GM12878 (cell line): ENCODE measurements around the gene GGT1. TPM values are rescaled to one million over a fixed set of nuclear protein-coding genes. Genes with fewer than 3 reads are reported as not detected.

Source experiments
- BRCA1 ChIP-seq: IDR thresholded peaks from 2 replicates; pipeline ENCODE4 v1.6.1; 2011; ENCODE audit warnings: low read depth, low read length, improper control_type of control experiment
- EED ChIP-seq: sonication (generic); IDR thresholded peaks from 2 replicates; pipeline ENCODE4 v1.6.1; 2016; ENCODE audit warnings: antibody characterized with exemption, low read depth
- JUNB ChIP-seq: IDR thresholded peaks from 2 replicates; pipeline ENCODE4 v1.6.1; 2016; ENCODE audit warnings: antibody characterized with exemption, mild to moderate bottlenecking
- KLF5 ChIP-seq: fragments of 450-650 bp; IDR thresholded peaks from 2 replicates; pipeline ENCODE4 v1.6.1; 2014; ENCODE audit warnings: mild to moderate bottlenecking; ENCODE audit not compliant: partially characterized antibody
- MLLT1 ChIP-seq: fragments of 450-650 bp; IDR thresholded peaks from 2 replicates; pipeline ENCODE4 v1.6.1; 2016; ENCODE audit warnings: mild to moderate bottlenecking
- NKRF ChIP-seq: fragments of 450-650 bp; conservative IDR thresholded peaks from 2 replicates; pipeline ENCODE4 v1.6.1; 2017; ENCODE audit warnings: mild to moderate bottlenecking, moderate library complexity
- POLR2A ChIP-seq: IDR thresholded peaks from 2 replicates; pipeline ENCODE4 v1.6.1; 2011; ENCODE audit warnings: low read depth, mild to moderate bottlenecking, low read length
- POU2F2 ChIP-seq: IDR thresholded peaks from 3 replicates; pipeline ENCODE4 v1.6.1; 2011; ENCODE audit warnings: low read depth, mild to moderate bottlenecking, low read length, borderline replicate concordance
- SMAD5 ChIP-seq: IDR thresholded peaks from 2 replicates; pipeline ENCODE4 v1.6.1; 2016; ENCODE audit warnings: antibody characterized with exemption, low read depth
- STAT3 ChIP-seq: IDR thresholded peaks from 2 replicates; pipeline ENCODE4 v1.6.1; 2011; ENCODE audit warnings: low read depth, low read length, improper control_type of control experiment
- SUPT20H ChIP-seq: IDR thresholded peaks from 2 replicates; pipeline ENCODE4 v1.6.1; 2011; ENCODE audit warnings: low read depth, mild to moderate bottlenecking, low read length, moderate library complexity, borderline replicate concordance; ENCODE audit not compliant: control insufficient read depth
- TCF7 ChIP-seq: IDR thresholded peaks from 2 replicates; pipeline ENCODE4 v1.6.1; 2014; ENCODE audit warnings: antibody characterized with exemption, borderline replicate concordance
- ZNF687 ChIP-seq: fragments of 450-650 bp; IDR thresholded peaks from 2 replicates; pipeline ENCODE4 v1.6.1; 2017; ENCODE audit warnings: mild to moderate bottlenecking, moderate library complexity
- polyA plus RNA-seq, 11 experiments: library from polyadenylated mRNA; depleted of rRNA in 4 of 11; unstranded in 6 of 11; stranded (reverse) in 5 of 11; fragments of >200 nt; fragmentation: Nextera tagmentation in 4 of 11; fragmentation: Illumina TruSeq in 1 of 11; extraction: Ambion mirVana in 4 of 11; extraction: Trizol in 1 of 11; gene quantifications; 1 replicate in 1 of 11; 2 replicates in 10 of 11; pipeline versions ENCODE4 v1.2.1 to v1.2.3, GENCODE V29; 2011 to 2016; ENCODE audit warnings: inconsistent platforms in 2 of 11, missing spikeins in 2 of 11, low read depth in 1 of 11
- total RNA-seq, 4 experiments: library from RNA; depleted of rRNA in 3 of 4; stranded (reverse); fragments of >200 nt in 3 of 4; fragmentation: Illumina TruSeq in 1 of 4; extraction: Trizol in 1 of 4; gene quantifications; 2 replicates each; pipeline versions ENCODE4 v1.2.1 to v1.2.3, GENCODE V29; 2013 to 2021
- TF ChIP-seq, protein P1 (sequence below): IDR thresholded peaks from 2 replicates; pipeline ENCODE4 v1.6.1; 2012; ENCODE audit warnings: low read depth, low read length, improper control_type of control experiment
- TF ChIP-seq, protein P2 (sequence below): fragments of 450-650 bp; IDR thresholded peaks from 2 replicates; pipeline ENCODE4 v1.6.1; 2017; ENCODE audit warnings: antibody characterized with exemption, mild to moderate bottlenecking, moderate library complexity
- TF ChIP-seq, protein P3 (sequence below): fragments of 450-650 bp; IDR thresholded peaks from 2 replicates; pipeline ENCODE4 v1.6.1; 2017; ENCODE audit warnings: borderline replicate concordance

Gene GGT1
- total and polyA plus RNA-seq, 10 of the 15 experiments (the other 5 are each of a cell fraction or from before 2014, with no cell fraction given): 0.47 to 26.6 (median 9.1) TPM

DNA sequence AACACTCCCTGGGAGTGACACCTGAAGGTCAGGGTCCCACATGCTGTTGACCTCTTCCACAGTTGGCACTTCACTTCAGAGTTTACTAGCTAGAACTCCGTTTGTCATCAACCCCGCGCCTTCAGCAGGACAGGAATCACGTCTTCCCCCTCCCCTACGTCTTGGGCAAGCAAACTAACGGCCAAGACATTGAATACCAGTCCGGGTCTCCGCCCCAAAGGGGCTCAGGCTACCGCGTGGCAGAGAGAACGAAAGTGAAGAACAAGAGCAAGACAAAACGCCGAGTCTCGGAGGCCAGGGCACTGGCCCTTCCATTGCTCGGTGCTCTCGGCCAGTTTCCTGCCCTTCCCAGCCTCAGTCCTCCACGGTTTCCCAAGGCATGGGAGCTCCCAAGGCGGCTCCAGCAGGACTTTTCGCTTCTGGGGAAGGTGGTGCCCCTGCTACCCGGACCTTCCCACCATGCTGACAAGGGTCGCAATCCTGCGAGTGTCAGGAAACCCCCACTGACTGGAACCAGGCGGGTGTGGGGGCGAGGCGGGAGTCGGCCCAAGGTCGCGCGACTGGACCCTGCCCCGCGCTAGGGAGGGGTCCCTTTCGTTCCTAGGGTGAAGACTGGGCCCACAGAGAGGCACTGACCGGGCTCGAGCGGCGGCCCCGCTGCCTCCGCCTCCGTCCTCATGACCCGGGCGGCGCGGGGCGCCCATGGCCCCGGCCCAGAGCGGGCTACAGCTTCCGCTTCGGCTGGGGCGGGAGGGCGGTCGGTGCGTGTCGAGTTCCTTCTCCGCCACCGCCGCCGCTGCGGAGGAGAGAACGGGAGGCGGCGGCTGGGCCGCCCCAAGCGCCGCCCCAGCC is 48.5 kb upstream of the GGT1 start, which contains the start of gene GUCD1 (continued):
- TF ChIP-seq SMAD5 (no peak), KLF5 (no peak), BRCA1 (no peak), POU2F2 (0 out of 3 replicates have a peak, but pooled peaks have one; percentile 4), STAT3 (no peak), POLR2A (peak; percentile 82), JUNB (no peak), EED (no peak), MLLT1 (0 out of 2 replicates have a peak, but pooled peaks have one; percentile 51), SUPT20H (no peak), TCF7 (no peak), ZNF687 (peak; percentile 19; the same call in 1 of the 2 replicates), NKRF (peak; percentile 77; the same call in 1 of the 2 replicates)
- TF ChIP-seq, protein P1, sequence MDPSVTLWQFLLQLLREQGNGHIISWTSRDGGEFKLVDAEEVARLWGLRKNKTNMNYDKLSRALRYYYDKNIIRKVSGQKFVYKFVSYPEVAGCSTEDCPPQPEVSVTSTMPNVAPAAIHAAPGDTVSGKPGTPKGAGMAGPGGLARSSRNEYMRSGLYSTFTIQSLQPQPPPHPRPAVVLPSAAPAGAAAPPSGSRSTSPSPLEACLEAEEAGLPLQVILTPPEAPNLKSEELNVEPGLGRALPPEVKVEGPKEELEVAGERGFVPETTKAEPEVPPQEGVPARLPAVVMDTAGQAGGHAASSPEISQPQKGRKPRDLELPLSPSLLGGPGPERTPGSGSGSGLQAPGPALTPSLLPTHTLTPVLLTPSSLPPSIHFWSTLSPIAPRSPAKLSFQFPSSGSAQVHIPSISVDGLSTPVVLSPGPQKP: no peak
- TF ChIP-seq, protein P2, sequence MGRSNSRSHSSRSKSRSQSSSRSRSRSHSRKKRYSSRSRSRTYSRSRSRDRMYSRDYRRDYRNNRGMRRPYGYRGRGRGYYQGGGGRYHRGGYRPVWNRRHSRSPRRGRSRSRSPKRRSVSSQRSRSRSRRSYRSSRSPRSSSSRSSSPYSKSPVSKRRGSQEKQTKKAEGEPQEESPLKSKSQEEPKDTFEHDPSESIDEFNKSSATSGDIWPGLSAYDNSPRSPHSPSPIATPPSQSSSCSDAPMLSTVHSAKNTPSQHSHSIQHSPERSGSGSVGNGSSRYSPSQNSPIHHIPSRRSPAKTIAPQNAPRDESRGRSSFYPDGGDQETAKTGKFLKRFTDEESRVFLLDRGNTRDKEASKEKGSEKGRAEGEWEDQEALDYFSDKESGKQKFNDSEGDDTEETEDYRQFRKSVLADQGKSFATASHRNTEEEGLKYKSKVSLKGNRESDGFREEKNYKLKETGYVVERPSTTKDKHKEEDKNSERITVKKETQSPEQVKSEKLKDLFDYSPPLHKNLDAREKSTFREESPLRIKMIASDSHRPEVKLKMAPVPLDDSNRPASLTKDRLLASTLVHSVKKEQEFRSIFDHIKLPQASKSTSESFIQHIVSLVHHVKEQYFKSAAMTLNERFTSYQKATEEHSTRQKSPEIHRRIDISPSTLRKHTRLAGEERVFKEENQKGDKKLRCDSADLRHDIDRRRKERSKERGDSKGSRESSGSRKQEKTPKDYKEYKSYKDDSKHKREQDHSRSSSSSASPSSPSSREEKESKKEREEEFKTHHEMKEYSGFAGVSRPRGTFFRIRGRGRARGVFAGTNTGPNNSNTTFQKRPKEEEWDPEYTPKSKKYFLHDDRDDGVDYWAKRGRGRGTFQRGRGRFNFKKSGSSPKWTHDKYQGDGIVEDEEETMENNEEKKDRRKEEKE: no peak
- TF ChIP-seq, protein P3, sequence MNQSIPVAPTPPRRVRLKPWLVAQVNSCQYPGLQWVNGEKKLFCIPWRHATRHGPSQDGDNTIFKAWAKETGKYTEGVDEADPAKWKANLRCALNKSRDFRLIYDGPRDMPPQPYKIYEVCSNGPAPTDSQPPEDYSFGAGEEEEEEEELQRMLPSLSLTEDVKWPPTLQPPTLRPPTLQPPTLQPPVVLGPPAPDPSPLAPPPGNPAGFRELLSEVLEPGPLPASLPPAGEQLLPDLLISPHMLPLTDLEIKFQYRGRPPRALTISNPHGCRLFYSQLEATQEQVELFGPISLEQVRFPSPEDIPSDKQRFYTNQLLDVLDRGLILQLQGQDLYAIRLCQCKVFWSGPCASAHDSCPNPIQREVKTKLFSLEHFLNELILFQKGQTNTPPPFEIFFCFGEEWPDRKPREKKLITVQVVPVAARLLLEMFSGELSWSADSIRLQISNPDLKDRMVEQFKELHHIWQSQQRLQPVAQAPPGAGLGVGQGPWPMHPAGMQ: no peak
